HL-60/S4 treated with retinoic acid at 250 ng/mL for 4 days and 3 days (cell line): ENCODE results near the gene SEZ6L.

Experiments
- in situ Hi-C: fragments of 300-500 bp; cut with MboI; formaldehyde crosslinking; loops from 2 replicates; pipeline ENCODE4 v1.7.0; 2022; ENCODE audit warnings: low sequenced_read_pairs

SEZ6L gene

GRCh38 chr22:26174280-26174679 is 5.0 kb downstream of the SEZ6L start:
- in situ Hi-C loops = no loop called here

- in situ Hi-C loops = no loop called here
Observed at GRCh38 chr22:26182723-26183122, 13.5 kb downstream of the SEZ6L start.

- in situ Hi-C loops = no loop called here
Observed at GRCh38 chr22:26185190-26185589, 15.9 kb downstream of the SEZ6L start.

- in situ Hi-C loops = no loop called here
Observed at GRCh38 chr22:26188341-26188740, 19.1 kb downstream of the SEZ6L start.

DNA sequence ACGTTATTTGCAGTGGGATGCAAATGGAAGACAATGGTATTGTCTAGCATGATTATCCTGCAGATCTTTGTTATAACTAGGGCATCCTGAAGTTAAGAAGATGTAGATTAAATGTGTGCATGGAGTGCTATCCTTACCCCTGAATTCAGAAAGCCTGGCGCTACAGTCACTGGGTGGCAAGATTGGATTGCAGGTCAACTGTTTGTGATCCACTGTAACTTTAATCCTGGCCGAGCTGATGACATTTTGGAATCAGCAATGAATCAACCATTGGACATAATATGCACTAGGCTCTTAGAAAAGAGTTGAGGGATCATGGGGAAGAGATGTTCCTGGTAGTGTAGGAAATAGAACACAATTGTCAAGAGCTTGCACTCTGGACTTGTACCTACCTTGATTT is 25.1 kb downstream of the SEZ6L start:
- in situ Hi-C loops = no loop called here

- in situ Hi-C loops = no loop called here
Observed at GRCh38 chr22:26194877-26195276, 25.6 kb downstream of the SEZ6L start.

DNA sequence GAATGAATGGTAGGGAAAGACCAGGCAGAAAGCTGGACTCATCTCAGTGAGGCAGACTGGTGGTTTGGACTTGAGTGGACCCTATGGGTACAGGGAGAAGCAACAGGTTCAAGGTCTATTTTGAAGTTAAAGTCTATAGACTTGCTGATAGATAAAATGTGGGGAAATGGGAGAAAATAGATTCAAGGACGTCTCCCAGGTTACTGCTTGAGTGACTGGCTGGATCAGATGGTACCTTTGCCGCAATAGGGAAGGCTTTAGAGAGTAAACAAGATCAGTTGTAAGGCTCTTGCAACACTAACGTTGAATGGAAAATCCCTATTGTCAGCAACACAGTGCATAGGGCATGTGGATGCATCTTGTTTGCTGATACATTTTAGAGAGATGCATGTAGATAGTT is 27.4 kb downstream of the SEZ6L start:
- in situ Hi-C loops = no loop called here

- in situ Hi-C loops = no loop called here
Observed at GRCh38 chr22:26197425-26197824, 28.2 kb downstream of the SEZ6L start.

GRCh38 chr22:26199665-26200064 is 30.4 kb downstream of the SEZ6L start:
- in situ Hi-C loops = no loop called here

DNA sequence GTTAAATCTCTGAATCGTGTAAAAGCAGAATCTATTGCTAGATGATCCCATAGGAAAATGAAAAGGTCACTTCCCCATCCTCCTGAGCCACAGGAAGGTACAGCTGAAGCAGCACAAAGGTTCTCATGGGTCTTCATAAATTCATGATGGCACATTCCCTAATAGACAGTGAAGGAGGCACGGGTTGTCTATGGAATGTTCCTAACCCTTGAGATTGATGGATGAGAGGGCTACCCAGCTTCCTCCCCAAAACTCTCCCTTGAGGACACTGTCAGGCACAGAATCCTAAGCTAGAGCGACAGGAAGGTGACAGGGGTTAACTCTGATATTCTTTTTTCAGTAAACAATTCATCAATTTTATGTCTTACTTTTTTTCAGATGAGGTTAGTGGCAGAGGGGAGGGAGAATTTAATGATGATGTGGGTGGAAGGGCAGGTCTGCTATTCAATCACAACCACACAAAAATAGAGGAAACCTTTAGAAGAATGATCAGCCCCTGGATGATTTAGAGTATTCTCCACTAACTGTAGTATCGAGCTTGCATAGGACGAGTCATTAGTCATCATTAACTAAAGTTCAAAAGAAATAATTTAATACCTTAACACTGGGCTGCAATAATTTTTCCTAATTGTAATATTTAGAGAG is 33.1 kb downstream of the SEZ6L start:
- in situ Hi-C loops = no loop called here

DNA sequence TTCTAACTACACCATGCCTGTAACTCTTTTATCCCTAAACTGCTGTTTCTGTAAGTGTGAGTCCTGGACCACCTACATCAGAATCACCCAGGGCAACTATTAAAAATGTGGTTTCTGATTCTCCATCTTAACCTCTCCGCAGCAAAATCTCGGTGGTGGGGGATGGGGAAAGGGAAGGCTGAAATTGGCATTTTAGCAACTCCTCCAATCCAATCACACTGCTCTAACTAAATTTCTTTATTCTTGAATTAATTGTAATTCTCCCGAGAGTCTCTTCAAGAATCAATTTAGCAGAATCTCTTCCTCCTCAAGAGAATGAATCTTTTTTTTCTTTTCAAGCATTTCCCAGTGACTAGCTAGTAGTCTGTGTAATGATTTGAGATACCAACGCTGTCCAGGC is 36.2 kb downstream of the SEZ6L start:
- in situ Hi-C loops = no loop called here

GRCh38 chr22:26210334-26210733 is 41.1 kb downstream of the SEZ6L start:
- in situ Hi-C loops = no loop called here

- in situ Hi-C loops = no loop called here
Observed at GRCh38 chr22:26213826-26214225, 44.6 kb downstream of the SEZ6L start.

GRCh38 chr22:26214466-26214865 is 45.2 kb downstream of the SEZ6L start:
- in situ Hi-C loops = no loop called here

GRCh38 chr22:26215736-26216135 is 46.5 kb downstream of the SEZ6L start:
- in situ Hi-C loops = no loop called here

GRCh38 chr22:26225207-26225606 is 55.9 kb downstream of the SEZ6L start:
- in situ Hi-C loops = no loop called here

DNA sequence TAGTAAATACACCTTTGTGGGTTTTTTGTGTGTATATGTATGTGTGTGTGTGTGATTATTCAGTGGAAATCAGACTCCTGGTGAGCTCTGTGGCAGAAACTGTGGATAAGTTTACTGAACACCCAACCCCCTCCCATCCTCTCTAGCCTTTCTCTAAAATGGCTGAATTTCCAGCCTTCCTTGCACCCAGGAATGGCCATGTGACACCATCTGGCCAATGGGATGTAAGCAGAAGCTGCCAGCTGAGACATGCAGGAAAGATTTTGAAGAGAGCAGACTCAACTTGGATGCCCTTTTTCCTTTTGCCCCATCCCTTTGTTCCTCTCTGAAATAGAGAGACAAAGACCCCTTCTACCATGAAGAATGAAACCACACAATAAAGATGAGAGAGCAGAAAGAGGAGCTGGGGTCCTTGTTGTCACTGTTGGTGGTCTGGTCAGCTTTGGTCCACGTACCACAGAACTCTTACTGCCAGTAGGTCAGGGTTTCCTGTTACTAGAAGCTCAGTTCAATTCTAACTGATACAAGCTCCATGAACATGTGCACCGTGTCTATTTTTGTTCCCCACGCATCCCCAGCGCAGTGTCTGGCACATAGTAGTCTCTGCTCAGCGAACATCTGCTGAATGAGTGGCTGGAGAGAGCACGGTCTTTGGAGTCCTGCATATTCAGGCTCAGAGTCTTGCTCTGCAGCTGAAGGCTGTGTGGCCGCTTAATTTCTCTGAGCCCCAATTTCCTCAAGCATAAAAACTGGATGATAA is 57.5 kb downstream of the SEZ6L start:
- in situ Hi-C loops = no loop called here

DNA sequence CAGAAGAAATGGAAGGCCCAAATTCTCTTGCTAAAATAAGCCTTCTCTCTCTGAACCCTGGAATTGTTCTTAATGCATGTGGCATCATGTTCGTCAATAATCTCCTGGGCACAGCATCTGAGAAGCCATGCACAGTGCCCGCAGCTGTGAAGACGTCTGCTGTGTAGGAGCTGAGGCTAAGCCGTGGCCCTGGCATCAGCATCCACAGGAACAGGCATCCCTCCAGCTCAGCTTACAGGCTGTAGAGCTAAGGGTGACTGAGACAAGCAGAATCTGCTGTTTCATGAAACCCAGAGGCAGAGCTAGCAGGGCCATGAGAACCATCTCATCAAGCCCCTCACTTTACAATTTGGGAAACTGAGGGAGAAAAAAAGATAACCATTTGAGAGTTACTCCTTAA is 60.6 kb downstream of the SEZ6L start:
- in situ Hi-C loops = no loop called here

DNA sequence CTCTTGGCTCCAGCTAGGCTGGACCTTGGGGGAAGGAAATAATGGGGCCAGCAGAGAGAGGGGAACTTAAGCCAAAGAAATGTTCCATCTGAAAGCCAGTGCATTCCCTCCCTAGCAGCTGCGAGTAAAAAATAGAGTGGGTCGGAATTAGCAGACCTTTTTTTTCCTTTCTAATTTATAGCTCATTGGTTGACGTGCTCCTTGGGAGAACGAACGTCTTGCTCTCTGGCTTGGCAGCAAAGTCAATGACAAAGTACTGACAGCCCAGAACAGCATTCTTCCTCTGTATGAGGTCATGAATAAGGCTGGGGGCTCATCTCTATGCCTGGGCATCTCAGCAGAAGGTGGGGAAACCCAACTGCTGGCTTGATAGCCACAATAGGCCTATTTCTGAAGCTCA is 65.0 kb downstream of the SEZ6L start:
- in situ Hi-C loops = no loop called here

GRCh38 chr22:26235792-26236487 is 66.7 kb downstream of the SEZ6L start:
- in situ Hi-C loops = no loop called here

DNA sequence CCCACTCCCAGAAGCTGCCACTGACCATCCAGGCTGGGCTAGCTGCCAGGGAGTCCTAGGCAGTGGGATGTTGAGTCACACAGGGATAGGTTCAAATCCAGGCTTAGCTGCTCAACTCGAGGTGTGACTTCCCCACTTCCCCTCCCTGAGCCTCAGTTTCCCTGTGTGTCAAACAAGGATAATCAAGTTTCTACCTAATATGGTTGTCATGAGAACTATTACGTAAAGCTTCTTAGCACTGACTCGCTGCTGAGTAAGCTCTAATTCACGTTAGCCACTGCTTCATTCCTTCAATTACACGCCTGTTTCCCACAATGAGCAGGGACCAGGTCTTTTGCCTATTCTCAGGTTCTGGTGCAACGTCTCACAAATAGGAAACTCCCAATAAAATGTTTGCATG is 67.7 kb downstream of the SEZ6L start:
- in situ Hi-C loops = no loop called here

DNA sequence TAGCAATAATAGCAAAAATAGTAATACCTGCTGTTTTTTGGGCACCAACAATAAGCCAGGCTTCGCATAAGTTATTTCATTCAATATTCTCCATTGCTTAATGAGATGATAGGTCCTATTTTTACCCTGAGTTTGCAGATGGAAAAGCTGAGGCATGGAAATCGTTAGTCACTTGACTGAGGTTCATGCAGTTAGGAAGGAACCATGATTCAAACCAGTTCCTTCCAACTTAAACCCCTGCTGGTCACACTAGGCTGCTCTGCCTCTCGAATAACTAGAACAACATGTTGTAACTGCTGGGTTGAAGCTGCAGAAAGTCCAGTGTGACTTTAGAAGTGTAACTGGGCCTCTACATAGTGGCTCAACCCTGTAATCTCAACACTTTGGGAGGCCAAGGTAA is 69.3 kb downstream of the SEZ6L start:
- in situ Hi-C loops = no loop called here
